GM23338 (cell line): ENCODE data around the gene CPSF3. TPM values are rescaled to one million over a fixed set of nuclear protein-coding genes. Genes with fewer than 3 reads are reported as not detected.

Experiments
- ATAC-seq: fragments of 200-7000 bp; cut with Tn5 transposase; 3 replicates; pipeline ENCODE4 v1.9.1; 2020
- DNase-seq: peaks from one replicate; pipeline ENCODE4 v3.0.0-alpha.2; 2015; ENCODE audit warnings: low spot score
- H2AFZ ChIP-seq: fragments of 200-600 bp; sonication (generic); 2 replicates; pipeline ENCODE4 v1.8.0; 2016; ENCODE audit warnings: antibody characterized with exemption, mild to moderate bottlenecking, moderate library complexity
- H3F3A ChIP-seq: fragments of 200-600 bp; sonication (generic); replicated peaks from 2 replicates; pipeline ENCODE4 v1.8.0; 2017; ENCODE audit warnings: antibody characterized with exemption, mixed run types, low read depth
- H3K27ac ChIP-seq: fragments of 200-600 bp; sonication (generic); 2 replicates; pipeline ENCODE4 v1.6.1; 2016; ENCODE audit warnings: low read depth
- H3K27me3 ChIP-seq: fragments of 200-600 bp; sonication (generic); 2 replicates; pipeline ENCODE4 v1.8.0; 2016; ENCODE audit warnings: mild to moderate bottlenecking, mixed run types, moderate library complexity; ENCODE audit not compliant: insufficient read depth
- H3K36me3 ChIP-seq: fragments of 200-600 bp; sonication (generic); 2 replicates; pipeline ENCODE4 v1.8.0; 2016; ENCODE audit warnings: mild to moderate bottlenecking; ENCODE audit not compliant: insufficient read depth
- H3K4me1 ChIP-seq: fragments of 200-600 bp; sonication (generic); 2 replicates; pipeline ENCODE4 v1.8.0; 2016; ENCODE audit warnings: mild to moderate bottlenecking, moderate library complexity; ENCODE audit not compliant: insufficient read depth
- H3K4me2 ChIP-seq: fragments of 200-600 bp; sonication (generic); 2 replicates; pipeline ENCODE4 v1.7.1; 2017; ENCODE audit warnings: mixed run types
- H3K4me3 ChIP-seq: fragments of 200-600 bp; sonication (generic); 2 replicates; pipeline ENCODE4 v1.6.1; 2016; ENCODE audit warnings: mixed run types
- H3K79me2 ChIP-seq: fragments of 200-600 bp; sonication (generic); replicated peaks from 2 replicates; pipeline ENCODE4 v1.8.0; 2017; ENCODE audit warnings: mild to moderate bottlenecking; ENCODE audit not compliant: insufficient read depth
- H3K9me2 ChIP-seq: fragments of 200-600 bp; sonication (generic); 2 replicates; pipeline ENCODE4 v1.8.0; 2017; ENCODE audit not compliant: insufficient read depth
- H4K20me1 ChIP-seq: fragments of 200-600 bp; sonication (generic); replicated peaks from 2 replicates; pipeline ENCODE4 v1.8.0; 2017; ENCODE audit warnings: mild to moderate bottlenecking; ENCODE audit not compliant: insufficient read depth
- H3K27ac Mint-ChIP-seq: 2 replicates; pipeline ENCODE4 v1.8.0; 2020; ENCODE audit warnings: inconsistent platforms, mild to moderate bottlenecking, moderate library complexity, mixed read lengths
- H3K27me3 Mint-ChIP-seq: 3 replicates; pipeline ENCODE4 v1.8.0; 2022; ENCODE audit warnings: low read depth, mild to moderate bottlenecking, moderate library complexity, mixed read lengths, inconsistent platforms; ENCODE audit not compliant: insufficient read depth, poor library complexity
- H3K36me3 Mint-ChIP-seq: 3 replicates; pipeline ENCODE4 v1.8.0; 2021; ENCODE audit warnings: low read depth, mild to moderate bottlenecking, inconsistent platforms, moderate library complexity, mixed read lengths
- H3K4me1 Mint-ChIP-seq: 3 replicates; pipeline ENCODE4 v1.8.0; 2020; ENCODE audit warnings: mild to moderate bottlenecking, inconsistent platforms, mixed read lengths
- H3K4me3 Mint-ChIP-seq: 3 replicates; pipeline ENCODE4 v1.8.0; 2021; ENCODE audit warnings: moderate library complexity, mild to moderate bottlenecking, inconsistent platforms, mixed read lengths
- H3K9me3 Mint-ChIP-seq: 3 replicates; pipeline ENCODE4 v1.8.0; 2020; ENCODE audit warnings: moderate library complexity, mild to moderate bottlenecking, inconsistent platforms, mixed read lengths
- CREB1 ChIP-seq: fragments of 250-450 bp; sonication (Bioruptor Pico); IDR thresholded peaks from 2 replicates; pipeline ENCODE4 v1.5.0; 2020; ENCODE audit warnings: low read depth, mild to moderate bottlenecking, moderate library complexity
- EZH2 ChIP-seq: fragments of 200-600 bp; sonication (generic); IDR thresholded peaks from one replicate; pipeline ENCODE4 v1.8.0; 2017; ENCODE audit warnings: antibody characterized with exemption, mild to moderate bottlenecking, low read depth; ENCODE audit not compliant: unreplicated experiment
- EZH2phosphoT487 ChIP-seq: fragments of 200-600 bp; sonication (generic); IDR thresholded peaks from one replicate; pipeline ENCODE4 v1.8.1; 2018; ENCODE audit warnings: antibody characterized with exemption; ENCODE audit not compliant: unreplicated experiment
- JUNB ChIP-seq: IDR thresholded peaks from one replicate; pipeline ENCODE4 v1.6.1; 2016; ENCODE audit warnings: antibody characterized with exemption; ENCODE audit not compliant: unreplicated experiment
- NANOG ChIP-seq: IDR thresholded peaks from 2 replicates; pipeline ENCODE4 v1.6.1; 2016; ENCODE audit warnings: antibody characterized with exemption, borderline replicate concordance
- POLR2AphosphoS5 ChIP-seq: IDR thresholded peaks from 2 replicates; pipeline ENCODE4 v1.6.1; 2016; ENCODE audit warnings: antibody characterized with exemption, low read depth
- ZNF331 ChIP-seq: fragments of 250-450 bp; sonication (Bioruptor Pico); IDR thresholded peaks from 2 replicates; pipeline ENCODE4 v1.5.0; 2020; ENCODE audit warnings: low read depth, mild to moderate bottlenecking, moderate library complexity
- polyA plus RNA-seq: library from polyadenylated mRNA; unstranded; fragments of >200 nt; fragmentation: Nextera tagmentation; extraction: Ambion mirVana; gene quantifications from 2 replicates; pipeline ENCODE4 v1.2.1, GENCODE V29; 2016
- total RNA-seq: library from RNA; depleted of rRNA; stranded (reverse); fragments of >200 nt; shearing (Covaris generic); gene quantifications from 2 replicates; pipeline ENCODE4 v1.2.3, GENCODE V29; 2014
- TF ChIP-seq, protein P1 (sequence below): IDR thresholded peaks from 2 replicates; pipeline ENCODE4 v1.6.1; 2016; ENCODE audit warnings: antibody characterized with exemption
- TF ChIP-seq, protein P2 (sequence below): IDR thresholded peaks from one replicate; pipeline ENCODE4 v1.6.1; 2018; ENCODE audit warnings: antibody characterized with exemption; ENCODE audit not compliant: unreplicated experiment
- TF ChIP-seq, protein P3 (sequence below): fragments of 250-450 bp; sonication (Bioruptor Pico); IDR thresholded peaks from 2 replicates; pipeline ENCODE4 v1.5.0; 2020; ENCODE audit warnings: mild to moderate bottlenecking, moderate library complexity
- TF ChIP-seq, protein P4 (sequence below), 2 experiments: fragments of 200-600 bp in 1 of 2; sonication (generic) in 1 of 2; conservative IDR thresholded peaks; 2 replicates each; pipeline versions ENCODE4 v1.5.1 to v1.6.1; 2016 to 2017; ENCODE audit warnings: antibody characterized with exemption in 2 of 2, low read depth in 2 of 2, mild to moderate bottlenecking in 2 of 2, moderate library complexity in 1 of 2

CPSF3 gene
- total and polyA plus RNA-seq, 2 experiments from 2014 or later = 77.1 to 105 TPM

DNA sequence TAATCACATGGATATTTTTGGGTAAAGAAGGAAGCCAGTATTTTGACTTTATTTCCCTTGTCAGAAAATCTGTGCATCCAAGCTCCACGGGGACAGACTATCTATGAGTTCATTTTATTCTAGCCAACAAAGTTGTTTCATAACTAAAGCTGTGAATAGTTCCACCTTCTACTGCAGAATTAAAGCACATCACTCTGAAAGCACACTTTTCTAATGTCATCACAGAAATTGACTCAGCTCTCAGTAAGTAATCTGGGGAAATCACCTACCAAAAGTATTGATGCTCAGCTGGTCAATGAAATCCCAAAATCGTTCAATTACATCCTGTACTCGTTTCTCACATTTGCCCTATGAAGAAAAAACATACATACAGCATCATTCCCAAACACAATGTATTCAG, 70.0 kb downstream of the CPSF3 start:
- Mint-ChIP-seq H3K4me1 (peaks cover 11% of the 10 kb centered on the region; the same call in 2 of the 3 replicates), H3K27ac (no peak overlapping the region), H3K4me3 (no peak overlapping the region), H3K36me3 (peaks cover 63% of the 10 kb centered on the region), H3K27me3 (peaks cover 3% of the 10 kb centered on the region), H3K9me3 (no peaks in the 10 kb centered on the region)
- 0 out of 2 replicates have a peak, but pooled peaks cover under 1% of the 10 kb centered on the region for H4K20me1 ChIP-seq
- H2AFZ ChIP-seq = no peak overlapping the region
- no peak for TF ChIP-seq ZNF331 (CRISPR knock-in tag)
- no peak for TF ChIP-seq CREB1 (CRISPR knock-in tag)
- TF ChIP-seq NANOG = no peak
- no peak for TF ChIP-seq EZH2phosphoT487
- TF ChIP-seq, protein P1, sequence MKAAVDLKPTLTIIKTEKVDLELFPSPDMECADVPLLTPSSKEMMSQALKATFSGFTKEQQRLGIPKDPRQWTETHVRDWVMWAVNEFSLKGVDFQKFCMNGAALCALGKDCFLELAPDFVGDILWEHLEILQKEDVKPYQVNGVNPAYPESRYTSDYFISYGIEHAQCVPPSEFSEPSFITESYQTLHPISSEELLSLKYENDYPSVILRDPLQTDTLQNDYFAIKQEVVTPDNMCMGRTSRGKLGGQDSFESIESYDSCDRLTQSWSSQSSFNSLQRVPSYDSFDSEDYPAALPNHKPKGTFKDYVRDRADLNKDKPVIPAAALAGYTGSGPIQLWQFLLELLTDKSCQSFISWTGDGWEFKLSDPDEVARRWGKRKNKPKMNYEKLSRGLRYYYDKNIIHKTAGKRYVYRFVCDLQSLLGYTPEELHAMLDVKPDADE = no peak
- TF ChIP-seq, protein P2, sequence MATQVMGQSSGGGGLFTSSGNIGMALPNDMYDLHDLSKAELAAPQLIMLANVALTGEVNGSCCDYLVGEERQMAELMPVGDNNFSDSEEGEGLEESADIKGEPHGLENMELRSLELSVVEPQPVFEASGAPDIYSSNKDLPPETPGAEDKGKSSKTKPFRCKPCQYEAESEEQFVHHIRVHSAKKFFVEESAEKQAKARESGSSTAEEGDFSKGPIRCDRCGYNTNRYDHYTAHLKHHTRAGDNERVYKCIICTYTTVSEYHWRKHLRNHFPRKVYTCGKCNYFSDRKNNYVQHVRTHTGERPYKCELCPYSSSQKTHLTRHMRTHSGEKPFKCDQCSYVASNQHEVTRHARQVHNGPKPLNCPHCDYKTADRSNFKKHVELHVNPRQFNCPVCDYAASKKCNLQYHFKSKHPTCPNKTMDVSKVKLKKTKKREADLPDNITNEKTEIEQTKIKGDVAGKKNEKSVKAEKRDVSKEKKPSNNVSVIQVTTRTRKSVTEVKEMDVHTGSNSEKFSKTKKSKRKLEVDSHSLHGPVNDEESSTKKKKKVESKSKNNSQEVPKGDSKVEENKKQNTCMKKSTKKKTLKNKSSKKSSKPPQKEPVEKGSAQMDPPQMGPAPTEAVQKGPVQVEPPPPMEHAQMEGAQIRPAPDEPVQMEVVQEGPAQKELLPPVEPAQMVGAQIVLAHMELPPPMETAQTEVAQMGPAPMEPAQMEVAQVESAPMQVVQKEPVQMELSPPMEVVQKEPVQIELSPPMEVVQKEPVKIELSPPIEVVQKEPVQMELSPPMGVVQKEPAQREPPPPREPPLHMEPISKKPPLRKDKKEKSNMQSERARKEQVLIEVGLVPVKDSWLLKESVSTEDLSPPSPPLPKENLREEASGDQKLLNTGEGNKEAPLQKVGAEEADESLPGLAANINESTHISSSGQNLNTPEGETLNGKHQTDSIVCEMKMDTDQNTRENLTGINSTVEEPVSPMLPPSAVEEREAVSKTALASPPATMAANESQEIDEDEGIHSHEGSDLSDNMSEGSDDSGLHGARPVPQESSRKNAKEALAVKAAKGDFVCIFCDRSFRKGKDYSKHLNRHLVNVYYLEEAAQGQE = no peak
- TF ChIP-seq POLR2AphosphoS5 = no peak
- no peak for TF ChIP-seq JUNB
- TF ChIP-seq, protein P3, sequence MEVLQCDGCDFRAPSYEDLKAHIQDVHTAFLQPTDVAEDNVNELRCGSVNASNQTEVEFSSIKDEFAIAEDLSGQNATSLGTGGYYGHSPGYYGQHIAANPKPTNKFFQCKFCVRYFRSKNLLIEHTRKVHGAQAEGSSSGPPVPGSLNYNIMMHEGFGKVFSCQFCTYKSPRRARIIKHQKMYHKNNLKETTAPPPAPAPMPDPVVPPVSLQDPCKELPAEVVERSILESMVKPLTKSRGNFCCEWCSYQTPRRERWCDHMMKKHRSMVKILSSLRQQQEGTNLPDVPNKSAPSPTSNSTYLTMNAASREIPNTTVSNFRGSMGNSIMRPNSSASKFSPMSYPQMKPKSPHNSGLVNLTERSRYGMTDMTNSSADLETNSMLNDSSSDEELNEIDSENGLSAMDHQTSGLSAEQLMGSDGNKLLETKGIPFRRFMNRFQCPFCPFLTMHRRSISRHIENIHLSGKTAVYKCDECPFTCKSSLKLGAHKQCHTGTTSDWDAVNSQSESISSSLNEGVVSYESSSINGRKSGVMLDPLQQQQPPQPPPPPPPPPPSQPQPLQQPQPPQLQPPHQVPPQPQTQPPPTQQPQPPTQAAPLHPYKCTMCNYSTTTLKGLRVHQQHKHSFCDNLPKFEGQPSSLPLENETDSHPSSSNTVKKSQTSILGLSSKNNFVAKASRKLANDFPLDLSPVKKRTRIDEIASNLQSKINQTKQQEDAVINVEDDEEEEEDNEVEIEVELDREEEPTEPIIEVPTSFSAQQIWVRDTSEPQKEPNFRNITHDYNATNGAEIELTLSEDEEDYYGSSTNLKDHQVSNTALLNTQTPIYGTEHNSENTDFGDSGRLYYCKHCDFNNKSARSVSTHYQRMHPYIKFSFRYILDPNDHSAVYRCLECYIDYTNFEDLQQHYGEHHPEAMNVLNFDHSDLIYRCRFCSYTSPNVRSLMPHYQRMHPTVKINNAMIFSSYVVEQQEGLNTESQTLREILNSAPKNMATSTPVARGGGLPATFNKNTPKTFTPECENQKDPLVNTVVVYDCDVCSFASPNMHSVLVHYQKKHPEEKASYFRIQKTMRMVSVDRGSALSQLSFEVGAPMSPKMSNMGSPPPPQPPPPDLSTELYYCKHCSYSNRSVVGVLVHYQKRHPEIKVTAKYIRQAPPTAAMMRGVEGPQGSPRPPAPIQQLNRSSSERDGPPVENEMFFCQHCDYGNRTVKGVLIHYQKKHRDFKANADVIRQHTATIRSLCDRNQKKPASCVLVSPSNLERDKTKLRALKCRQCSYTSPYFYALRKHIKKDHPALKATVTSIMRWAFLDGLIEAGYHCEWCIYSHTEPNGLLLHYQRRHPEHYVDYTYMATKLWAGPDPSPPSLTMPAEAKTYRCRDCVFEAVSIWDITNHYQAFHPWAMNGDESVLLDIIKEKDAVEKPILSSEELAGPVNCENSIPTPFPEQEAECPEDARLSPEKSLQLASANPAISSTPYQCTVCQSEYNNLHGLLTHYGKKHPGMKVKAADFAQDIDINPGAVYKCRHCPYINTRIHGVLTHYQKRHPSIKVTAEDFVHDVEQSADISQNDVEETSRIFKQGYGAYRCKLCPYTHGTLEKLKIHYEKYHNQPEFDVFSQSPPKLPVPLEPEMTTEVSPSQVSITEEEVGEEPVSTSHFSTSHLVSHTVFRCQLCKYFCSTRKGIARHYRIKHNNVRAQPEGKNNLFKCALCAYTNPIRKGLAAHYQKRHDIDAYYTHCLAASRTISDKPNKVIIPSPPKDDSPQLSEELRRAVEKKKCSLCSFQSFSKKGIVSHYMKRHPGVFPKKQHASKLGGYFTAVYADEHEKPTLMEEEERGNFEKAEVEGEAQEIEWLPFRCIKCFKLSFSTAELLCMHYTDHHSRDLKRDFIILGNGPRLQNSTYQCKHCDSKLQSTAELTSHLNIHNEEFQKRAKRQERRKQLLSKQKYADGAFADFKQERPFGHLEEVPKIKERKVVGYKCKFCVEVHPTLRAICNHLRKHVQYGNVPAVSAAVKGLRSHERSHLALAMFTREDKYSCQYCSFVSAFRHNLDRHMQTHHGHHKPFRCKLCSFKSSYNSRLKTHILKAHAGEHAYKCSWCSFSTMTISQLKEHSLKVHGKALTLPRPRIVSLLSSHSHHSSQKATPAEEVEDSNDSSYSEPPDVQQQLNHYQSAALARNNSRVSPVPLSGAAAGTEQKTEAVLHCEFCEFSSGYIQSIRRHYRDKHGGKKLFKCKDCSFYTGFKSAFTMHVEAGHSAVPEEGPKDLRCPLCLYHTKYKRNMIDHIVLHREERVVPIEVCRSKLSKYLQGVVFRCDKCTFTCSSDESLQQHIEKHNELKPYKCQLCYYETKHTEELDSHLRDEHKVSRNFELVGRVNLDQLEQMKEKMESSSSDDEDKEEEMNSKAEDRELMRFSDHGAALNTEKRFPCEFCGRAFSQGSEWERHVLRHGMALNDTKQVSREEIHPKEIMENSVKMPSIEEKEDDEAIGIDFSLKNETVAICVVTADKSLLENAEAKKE (CRISPR knock-in tag) = no peak
- TF ChIP-seq, protein P4, sequence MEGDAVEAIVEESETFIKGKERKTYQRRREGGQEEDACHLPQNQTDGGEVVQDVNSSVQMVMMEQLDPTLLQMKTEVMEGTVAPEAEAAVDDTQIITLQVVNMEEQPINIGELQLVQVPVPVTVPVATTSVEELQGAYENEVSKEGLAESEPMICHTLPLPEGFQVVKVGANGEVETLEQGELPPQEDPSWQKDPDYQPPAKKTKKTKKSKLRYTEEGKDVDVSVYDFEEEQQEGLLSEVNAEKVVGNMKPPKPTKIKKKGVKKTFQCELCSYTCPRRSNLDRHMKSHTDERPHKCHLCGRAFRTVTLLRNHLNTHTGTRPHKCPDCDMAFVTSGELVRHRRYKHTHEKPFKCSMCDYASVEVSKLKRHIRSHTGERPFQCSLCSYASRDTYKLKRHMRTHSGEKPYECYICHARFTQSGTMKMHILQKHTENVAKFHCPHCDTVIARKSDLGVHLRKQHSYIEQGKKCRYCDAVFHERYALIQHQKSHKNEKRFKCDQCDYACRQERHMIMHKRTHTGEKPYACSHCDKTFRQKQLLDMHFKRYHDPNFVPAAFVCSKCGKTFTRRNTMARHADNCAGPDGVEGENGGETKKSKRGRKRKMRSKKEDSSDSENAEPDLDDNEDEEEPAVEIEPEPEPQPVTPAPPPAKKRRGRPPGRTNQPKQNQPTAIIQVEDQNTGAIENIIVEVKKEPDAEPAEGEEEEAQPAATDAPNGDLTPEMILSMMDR (conservative IDR thresholded peaks at IDR 0.05; ENCODE audit: low read depth in 2 of 2) = no peak
- TF ChIP-seq EZH2 = no peak
- no peaks in the 10 kb centered on the region for H3K27me3 ChIP-seq
- H3K27ac ChIP-seq = no peak overlapping the region
- no peaks in the 10 kb centered on the region for H3F3A ChIP-seq
- no peaks in the 10 kb centered on the region for H3K79me2 ChIP-seq
- DNase-seq = no peak
- H3K4me3 ChIP-seq = no peak overlapping the region
- no peak overlapping the region for H3K4me2 ChIP-seq
- H3K36me3 ChIP-seq = peaks cover 41% of the 10 kb centered on the region
- no peaks in the 10 kb centered on the region for H3K4me1 ChIP-seq
- no peak for ATAC-seq
- H3K9me2 ChIP-seq = no peaks in the 10 kb centered on the region
